ENCODE data around the gene TGOLN2.
"Not testable (repeated sequence)": the region's sequence is repeated elsewhere in the genome, so short reads cannot be mapped to it uniquely, and the experiment has no call there.

TGOLN2 gene

DNA sequence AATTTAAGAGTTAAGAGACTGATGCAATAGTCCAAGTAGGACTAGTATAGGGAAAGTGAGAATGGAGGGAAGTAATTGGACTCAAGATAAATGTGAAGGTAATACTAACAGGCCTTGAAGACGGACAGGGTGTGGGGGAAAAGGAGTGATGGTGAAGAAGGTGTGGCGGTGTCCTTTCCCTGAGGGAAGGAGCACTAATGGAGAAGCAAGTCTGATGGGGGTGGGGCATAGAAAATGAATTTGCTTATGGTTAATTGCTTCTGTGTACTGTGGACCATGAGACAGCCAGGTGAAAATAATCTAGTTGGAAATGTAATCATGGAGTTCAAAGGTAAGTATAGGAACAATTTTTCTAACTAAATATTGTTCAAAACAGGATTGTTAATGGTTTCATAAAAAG is 7.1 kb upstream of the TGOLN2 start:
- no peak for DNase-seq

DNA sequence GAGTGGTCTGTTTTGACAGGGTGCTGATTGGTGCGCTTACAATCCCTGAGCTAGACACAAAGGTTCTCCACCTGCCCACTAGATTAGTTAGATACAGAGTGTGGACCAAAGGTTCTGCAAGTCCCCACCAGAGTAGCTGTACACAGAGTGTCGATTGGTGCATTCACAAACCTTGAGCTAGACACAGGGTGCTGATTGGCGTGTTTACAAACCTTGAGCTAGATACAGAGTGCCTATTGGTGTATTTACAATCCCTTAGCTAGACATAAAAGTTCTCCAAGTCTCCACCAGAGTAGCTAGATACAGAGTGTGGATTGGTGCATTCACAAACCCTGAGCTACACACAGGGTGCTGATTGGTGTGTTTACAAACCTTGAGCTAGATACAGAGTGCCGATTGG is 6.1 kb upstream of the TGOLN2 start:
- not testable (repeated sequence) for DNase-seq

DNA sequence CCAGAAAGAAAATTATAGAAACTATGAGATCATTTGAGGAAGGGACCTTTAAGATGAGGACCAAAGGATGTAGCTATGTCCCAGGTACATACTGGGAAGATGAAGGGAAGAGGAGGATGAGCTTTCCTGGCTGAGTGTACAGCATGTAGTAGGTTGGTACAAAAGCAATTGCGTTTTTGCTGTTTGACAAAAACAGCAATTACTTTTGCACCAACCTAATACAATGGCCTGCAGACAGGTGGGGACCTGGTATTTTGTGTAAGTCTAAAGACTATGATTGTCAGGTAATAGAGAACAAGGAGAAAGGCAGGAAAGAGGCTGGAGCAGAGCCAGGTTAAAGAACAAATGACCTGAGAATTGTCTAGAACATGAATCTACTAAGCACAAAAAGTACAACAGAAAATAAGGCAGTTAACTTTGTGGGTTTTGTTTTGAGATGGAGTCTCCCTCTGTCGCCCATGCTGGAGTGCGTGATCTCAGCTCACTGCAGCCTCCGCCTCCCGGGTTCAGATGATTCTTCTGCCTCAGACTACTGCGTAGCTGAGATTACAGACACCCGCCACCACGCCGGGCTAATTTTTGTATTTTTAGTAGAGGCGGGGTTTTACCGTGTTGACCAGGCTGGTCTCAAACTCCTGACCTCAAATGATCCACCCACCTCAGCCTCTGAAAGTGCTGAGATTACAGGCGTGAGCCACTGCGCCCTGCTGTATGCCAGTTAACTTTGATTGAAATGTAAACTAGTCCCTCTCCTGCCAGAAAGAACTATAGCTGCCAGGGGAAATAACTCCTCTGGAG is 3.2 kb upstream of the TGOLN2 start:
- DNase-seq = no peak

DNA sequence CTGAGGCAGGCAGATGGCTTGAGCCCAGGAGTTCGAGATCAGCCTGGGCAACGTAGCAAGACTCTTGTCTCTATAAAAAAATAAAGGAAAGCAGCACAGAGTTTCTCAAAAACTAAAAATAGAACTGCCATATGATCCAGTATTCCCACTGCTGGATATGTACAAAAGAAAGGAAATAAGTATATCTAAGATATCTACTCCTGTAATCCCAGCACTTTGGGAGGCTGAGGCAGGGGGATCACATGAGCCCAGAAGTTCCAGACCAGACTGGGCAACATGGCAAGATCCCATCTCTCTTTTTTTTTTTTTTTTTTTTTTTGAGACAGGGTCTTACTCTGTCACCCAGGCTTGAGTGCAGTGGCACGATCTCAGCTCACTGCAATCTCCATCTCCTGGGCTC is 1.9 kb upstream of the TGOLN2 start:
- not testable (repeated sequence) for DNase-seq

DNA sequence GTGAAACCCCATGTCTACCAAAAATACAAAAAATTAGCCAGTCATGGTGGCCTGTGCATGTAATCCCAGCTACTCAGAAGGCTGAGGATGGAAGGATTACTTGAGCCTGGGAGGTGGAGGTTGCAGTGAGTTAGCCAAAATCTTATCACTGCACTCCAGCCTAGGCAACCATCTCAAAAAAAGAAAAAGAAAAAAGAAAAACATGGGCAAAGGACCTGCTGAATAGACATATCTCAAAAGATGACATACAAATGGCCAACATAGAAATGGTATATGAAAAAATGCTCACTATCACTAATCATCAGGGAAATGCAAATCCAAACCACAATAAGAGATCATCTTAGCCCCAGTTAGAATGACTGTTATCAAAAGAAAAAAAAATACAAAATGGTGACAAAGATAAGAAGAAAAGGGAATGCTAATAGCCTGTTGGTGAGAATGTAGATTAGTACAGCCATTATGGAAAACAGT is 1.4 kb upstream of the TGOLN2 start:
- DNase-seq = no peak

DNA sequence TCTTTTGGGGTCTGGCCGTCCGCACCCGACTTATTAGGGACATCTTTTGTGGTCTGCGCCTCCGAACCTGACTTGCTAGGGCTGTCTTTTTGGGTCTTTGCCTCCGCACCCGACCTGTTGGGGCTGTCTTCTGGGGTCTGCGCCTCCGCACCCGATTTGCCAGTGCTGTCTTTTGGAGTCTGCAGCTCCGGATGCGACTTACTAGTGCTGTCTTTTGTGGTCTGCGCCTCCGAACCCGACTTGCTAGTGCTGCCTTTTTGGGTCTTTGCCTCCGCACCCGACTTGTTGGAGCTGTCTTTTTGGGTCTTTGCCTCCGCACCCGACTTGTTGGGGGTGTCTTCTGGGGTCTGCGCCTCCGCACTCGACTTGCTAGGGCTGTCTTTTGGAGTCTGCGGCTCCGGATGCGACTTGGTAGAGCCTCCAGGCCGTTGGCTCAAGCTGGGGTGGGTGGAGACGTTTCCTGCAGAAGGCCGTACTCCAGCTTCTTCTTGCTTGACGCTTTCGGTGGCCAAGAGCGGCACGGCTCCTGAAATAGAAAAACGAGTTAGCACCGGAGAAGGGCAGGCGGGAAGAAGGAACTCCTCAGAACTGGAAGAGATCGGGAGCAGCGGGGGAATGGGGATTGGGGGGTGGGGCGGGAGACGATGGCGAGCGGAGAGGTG is 498 bp downstream of the TGOLN2 start:
- peak in 1 of 2 donors; percentile 64 for DNase-seq

DNA sequence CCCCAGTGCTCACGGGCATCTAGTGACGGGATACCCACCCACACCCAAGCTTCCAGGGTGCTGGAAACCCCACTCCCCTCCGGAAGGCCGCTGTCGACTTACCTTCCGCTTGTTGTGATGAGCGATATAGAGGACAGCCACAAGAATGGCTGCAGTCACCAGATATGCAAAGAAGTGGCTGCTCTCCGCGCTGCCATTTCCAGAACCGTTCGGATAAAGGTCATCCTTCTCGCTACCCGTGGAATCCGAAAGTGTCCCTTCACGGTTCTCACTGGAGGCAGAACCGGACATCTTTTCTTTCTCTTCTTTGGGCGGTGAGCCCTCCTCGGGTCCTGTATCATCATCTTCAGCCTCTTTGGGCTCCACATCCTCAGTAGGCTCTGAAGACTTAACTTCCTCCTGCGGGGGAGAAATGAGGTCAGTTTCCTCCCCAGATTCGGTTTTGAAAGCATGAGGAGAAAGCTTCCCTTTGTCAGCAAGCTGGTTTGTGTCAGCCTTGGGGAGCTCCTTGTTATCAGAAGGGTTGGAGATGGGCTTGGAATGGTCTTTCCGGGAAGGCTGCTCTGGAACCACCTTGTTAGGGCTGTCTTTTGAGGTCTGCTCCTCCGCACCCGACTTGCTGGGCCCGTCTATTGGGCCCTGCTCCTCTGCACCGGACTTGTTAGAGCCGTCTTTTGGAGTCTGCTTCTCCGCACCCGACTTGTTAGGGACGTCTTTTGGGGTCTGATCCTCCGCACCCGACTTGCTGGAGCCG is 1.2 kb downstream of the TGOLN2 start:
- DNase-seq = no peak

DNA sequence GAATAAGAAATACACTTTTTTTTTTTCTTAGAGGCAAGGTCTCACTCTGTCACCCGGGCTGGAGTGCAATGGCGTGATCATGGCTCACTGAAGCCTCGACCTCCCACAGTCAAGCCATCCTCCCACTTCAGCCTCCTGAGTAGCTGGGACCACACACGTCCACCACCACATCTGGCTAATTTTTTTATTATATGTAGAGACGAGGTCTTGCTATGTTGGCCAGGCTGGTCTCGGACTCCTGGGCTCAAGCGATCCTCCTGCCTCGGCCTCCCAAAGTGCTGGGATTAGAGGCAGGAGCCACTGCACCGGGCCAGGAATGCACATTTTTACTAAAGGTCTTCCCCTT is 2.4 kb downstream of the TGOLN2 start:
- DNase-seq = no peak

DNA sequence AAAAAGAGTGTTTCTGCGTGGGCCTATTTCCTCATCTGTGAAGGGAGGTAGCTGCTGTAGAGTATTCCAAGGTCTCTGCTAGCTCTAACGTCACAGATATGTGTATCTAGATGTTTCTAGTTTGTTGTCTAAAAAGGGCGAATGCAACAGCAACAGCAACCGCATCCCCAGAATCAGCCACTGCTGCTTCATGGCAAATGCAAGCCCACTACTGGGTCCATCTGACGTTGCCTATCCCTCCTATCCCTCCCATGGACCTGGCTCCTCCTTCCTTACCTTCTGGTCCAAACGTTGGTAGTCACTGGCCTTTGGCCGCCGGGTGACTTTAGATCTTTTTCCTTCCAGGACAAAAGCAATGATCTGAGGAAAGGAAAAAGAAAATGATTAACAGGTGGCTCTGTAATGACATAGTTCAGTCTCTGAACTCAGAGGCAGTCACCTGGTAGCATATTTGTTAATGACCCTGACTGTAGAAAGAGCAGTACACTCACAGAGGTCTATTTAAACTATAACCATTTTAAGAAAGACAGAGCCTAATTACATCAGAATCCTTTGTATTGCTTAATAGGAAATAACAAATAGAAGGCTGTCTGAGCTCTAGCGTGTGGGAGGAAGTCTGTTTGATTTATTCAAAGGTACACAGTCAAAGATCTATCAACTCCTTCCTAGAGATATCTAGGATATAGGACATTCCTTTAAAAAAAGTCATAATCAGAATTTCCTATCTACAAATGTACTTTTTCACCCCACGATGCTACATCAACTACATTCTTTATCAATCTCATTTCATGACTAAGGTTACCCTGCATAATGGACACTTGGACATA is 2.9 kb downstream of the TGOLN2 start:
- DNase-seq = no peak

DNA sequence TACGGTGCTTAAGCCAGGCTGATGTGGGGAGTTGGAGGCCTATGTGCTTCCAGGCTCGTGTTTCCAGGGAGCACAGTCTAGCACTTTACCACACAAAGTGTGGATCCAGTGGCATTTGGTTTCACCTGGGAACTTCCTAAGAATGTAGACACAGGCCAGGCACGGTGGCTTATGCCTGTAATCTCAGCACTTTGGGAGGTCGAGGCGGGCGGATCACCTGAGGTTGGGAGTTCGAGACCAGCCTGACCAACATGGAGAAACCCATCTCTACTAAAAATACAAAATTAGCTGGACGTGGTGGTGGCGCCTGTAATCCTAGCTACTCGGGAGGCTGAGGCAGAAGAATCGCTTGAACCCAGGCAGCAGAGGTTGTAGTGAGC is 3.8 kb downstream of the TGOLN2 start:
- not testable (repeated sequence) for DNase-seq

DNA sequence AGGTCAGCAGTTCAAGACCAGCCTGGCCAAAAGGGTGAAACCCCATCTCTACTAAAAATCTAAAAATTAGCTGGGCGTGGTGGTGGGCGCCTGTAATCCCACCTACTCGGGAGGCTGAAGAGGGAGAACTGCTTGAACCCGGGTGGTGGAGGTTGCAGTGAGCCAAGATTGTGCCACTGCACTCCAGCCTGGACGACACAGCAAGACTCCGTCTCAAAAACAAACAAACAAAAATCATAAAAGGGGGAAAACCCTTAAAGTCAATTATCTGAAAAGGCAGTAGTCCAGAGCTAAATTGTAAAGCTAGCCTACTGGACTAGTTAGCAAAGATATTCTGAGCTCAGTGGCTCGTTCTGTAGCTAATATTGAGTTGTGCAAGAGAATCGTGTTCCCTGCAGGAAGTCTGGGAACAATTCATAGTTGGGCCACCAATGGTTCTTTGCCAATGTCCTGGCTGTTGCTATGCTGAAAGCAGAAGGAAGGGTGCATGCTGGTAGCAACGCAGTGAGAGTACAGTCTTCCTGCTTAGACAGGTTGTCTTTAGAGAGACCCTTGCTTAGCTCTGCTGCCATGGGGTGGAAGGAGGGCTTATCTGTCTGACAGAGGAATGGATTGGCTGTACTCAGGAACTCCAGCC is 4.3 kb downstream of the TGOLN2 start:
- no peak for DNase-seq

DNA sequence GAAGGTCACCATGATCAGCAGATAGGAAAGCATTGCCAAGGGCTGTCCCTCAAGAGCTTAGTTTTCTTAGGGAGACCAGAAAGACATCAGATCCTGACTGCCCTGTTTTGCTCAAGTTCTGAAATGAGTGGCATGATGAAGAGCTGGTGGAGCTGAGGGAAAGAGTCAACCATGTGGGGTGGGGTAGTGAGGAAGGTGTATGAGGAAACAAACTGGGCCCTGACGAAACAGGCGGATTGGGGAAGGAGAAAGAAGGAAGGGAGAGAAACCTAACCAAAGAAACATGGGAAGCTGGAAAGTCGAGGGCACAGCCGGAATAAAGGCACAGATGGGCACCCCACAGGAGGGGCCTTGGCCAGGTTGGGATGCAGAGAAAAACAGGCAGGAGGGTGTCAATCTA is 8.0 kb downstream of the TGOLN2 start:
- no peak for DNase-seq

DNA sequence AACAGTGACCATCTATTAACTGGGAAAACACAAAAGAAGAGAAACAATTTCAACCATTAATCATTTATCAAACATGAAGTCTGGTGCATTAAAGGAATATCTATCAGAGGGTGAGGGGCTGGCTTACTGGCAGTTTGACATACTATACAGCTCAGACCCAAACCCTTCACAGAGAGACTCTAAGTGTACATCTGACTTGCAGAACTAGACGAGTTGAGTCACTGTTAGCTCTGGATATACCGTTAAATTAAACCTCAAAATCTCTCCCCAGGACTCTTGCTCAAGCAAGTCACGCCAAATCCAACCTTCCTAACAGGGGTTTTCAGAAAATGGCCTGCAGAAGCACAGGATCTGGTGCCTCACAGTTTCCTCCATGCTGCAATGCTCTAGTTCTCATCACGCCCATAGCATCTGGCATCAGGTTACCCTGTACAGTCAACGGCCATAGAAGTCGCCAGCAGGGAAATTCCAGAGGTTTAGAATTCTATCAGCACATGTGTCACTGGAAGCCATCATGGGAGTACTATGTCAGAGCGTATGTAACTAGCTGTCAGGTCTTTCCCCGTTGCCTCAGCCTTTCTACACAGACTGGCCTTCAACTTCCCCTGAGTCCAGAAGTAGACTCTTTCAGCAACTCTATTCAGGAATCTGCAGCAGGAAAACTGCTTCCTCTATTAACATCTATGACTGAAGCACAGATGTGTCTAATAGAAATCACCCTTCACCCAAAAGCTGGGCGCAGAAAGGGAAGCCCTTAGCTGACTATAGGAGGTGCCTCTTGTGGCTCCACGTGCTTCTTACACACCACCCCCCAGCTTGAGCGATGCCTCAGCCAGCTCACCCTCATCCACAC is 9.3 kb downstream of the TGOLN2 start:
- DNase-seq = no peak

DNA sequence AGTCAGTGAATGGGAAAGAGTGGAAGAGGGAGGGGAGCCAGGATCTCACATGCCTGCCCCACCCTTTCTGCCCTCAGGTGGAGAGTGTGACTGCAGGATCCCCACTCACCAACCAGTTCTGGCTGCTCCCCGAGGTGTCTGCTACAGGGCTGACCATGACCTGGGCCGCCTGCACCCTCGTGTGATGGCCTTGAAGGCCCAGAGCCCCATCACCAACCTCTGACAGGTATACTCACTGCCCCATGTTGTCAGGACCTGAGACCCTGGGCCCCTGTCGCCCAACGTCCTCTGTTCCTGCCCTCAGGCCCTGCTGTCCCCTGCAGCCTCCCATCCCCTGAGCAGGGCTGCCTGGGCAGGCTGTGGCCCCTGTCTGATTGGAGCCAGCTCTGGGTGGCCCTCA is 11.9 kb downstream of the TGOLN2 start:
- DNase-seq = not testable (repeated sequence)

DNA sequence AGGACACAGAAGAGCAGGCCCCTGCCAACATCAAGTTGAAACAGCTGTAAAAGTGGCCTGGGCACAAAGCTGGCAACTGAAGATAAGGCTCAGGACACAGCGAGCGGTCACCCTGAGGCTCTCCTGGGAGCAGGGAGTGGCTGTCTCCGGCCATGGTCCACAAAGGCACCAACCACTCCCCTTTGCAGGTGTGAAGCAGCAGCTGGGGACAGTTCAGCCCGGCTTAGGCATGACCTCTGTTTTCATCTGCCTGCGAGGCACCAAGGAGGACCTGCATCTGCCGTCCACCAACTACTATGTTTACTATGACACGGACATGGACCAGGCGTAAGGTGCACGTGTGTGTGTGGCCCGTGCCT is 12.9 kb downstream of the TGOLN2 start:
- no peak for DNase-seq

DNA sequence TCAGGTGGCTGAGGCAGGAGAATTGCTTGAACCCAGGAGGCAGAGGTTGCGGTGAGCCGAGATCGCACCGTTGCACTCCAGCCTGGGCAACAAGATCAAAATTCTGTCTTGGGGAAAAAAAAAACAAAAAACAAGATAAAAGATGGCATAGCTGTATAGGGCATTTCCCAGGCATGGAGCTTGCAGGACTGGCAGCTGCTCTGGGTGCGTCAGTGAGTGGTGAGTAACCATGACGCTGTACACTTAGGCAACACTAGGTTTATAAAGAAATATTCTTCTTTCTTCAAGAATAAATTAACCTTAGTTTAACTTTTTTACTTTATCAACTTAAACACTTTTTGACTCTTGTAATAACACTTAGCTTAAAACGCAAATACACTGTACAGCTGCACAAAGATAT is 15.4 kb downstream of the TGOLN2 start:
- DNase-seq = no peak

DNA sequence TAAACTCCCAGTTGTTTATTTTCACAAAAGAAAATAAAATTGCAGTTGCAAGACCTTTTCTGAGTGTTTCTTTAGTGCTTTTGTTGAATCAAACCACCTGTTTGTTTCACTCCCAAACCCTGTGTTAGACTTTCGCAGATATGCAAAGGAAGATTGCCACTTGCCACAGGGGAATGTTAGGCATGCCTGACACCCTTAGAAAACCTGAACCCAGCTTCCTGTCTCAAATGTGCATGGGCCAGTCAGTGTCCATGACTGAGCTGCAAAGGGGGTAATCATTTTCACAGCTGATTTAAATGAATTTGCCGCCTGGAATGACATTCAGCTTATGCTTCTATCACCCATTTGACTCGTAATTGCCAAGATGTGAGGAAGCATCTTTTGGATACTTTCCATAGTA is 17.5 kb downstream of the TGOLN2 start:
- no peak for DNase-seq

DNA sequence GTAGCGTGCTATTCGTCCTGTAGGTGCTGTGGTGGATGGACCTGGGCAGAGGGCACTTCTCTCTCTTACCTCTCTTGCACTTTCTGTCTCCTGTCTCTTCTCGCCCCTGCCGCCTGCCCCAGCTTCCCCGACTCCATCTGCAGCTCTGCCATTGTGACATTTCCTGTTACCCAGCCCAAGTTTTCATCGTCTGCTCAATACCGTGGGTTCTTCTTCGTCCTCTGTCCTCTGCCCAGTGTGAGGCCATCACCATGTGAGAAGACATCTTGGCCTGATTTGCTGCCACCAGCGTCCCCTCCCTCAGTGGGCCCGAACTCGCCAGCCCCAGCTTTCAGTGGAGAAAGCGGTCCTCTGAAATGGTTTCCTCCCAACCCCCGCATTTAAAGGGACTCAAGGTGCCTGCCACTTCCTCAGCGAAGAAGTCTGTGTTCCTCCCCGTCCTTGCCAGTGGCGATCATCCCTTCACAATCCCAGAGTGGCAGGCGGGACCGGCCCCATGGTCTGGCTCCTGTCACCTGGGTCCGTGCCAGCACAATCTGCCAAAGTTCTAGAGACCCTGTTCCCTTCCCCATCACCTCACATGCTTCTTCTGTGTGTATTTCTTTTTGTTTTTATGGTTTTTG is 18.0 kb downstream of the TGOLN2 start:
- DNase-seq = no peak

DNA sequence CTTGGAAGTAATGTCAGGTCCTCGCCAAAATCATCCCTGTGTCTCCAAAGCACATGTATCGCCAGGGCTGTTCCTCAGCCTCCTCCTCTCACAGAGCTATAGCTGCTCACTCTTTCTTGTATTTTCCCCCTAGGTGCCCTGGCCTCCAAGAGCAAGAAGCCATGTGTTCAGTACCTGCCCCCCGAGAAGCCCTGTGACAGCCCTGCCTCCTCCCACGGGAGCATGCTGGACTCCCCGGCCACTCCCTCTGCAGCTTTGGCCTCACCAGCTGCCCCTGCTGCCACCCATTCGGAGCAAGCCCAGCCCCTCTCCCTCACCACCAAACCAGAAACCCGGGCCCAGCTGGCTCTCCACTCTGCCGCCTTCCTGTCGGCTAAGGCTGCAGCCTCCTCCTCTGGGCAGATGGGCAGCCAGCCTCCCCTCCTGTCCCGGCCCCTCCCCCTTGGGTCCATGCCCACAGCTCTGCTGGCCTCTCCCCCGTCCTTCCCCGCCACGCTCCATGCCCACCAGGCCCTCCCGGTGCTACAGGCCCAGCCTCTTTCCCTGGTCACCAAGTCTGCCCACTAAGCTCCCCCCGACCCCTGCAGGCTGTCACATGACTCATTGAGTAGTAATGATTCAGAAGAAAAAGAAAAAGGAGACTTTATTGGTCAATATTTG is 18.8 kb downstream of the TGOLN2 start:
- DNase-seq = peak in 1 of 2 donors; percentile 45

DNA sequence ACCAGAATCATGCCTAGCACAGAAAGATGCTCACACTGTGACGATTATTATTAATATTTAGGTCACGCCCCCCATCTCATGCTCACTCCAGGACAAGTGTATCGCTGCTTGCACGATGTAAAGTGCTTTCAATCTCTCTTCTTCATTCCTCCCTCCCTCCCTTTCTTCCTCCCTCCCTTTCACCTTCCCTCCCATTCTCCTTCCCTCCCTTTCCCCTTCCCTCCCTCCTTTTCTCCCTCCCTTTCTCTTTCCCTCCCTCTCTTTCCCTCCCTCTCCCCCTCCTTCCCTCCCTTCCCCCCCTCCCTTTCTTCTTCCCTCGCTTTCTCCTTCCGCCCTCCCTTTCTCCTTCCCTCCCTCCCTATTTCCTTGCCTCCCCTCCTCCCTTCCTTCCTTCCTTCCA is 19.6 kb downstream of the TGOLN2 start:
- DNase-seq = no peak

DNA sequence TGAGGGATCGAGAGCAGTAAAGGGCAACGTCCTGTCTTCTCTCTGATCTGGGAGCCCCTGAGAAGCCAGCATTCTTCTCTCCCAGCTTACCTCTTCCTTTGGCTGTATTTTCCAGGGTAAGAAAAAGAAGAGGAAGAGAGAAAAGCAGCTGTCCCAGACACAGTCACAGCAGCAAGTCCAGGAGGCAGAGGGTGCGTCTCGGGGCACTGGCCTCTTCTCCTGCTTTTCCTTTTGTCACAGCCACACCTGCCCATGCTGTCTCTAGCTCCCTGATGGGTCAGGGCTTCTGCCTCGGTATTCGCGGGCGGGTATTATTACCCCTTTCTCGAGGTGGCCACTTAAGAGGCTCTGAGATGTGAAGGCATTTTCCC is 20.3 kb downstream of the TGOLN2 start:
- DNase-seq = no peak

All from hippocampal formation (tissue), 2 donors.